Motor neuron (in vitro differentiated cells): Measurements from ENCODE around the gene BTG2. TPM values are rescaled to one million over a fixed set of nuclear protein-coding genes. Genes with fewer than 3 reads are reported as not detected.

Experiments
- ATAC-seq, 8 experiments: fragments of 200-7000 bp; cut with Tn5 transposase; replicated peaks in 6 of 8; 2 replicates each; pipeline ENCODE4 v1.8.0; 2021; ENCODE audit warnings: mild to moderate bottlenecking in 8 of 8, moderate library complexity in 8 of 8
- H3K27ac ChIP-seq, 2 donors: fragments of 250-450 bp; sonication (Bioruptor Pico); 2 replicates each; pipeline ENCODE4 v1.9.0; 2021; ENCODE audit warnings: antibody characterized with exemption in 2 of 2, mild to moderate bottlenecking in 2 of 2, moderate library complexity in 1 of 2
- H3K4me1 ChIP-seq, 2 donors: fragments of 250-450 bp; sonication (Bioruptor Pico); replicated peaks in 1 of 2; 2 replicates each; pipeline ENCODE4 v1.6.1; 2021; ENCODE audit warnings: antibody characterized with exemption in 2 of 2, mild to moderate bottlenecking in 2 of 2, moderate library complexity in 1 of 2
- H3K4me3 ChIP-seq, 5 donors: fragments of 250-450 bp; sonication (Bioruptor Pico); 2 replicates each; pipeline ENCODE4 v1.9.0; 2021; ENCODE audit warnings: antibody characterized with exemption in 5 of 5, mild to moderate bottlenecking in 5 of 5, moderate library complexity in 4 of 5
- WGBS, 10 experiments: fragments of 450-650 bp; shearing (Covaris generic); methylation state at CpG; one replicate each; pipeline ENCODE4 v1.0.0; 2022; 5-methylcytosine and 5-hydroxymethylcytosine counted together
- in situ Hi-C, 9 experiments: fragments of 400-800 bp; cut with MboI; loops; one replicate each; pipeline ENCODE4 v1.15.0; 2021; ENCODE audit warnings: low sequenced_read_pairs in 9 of 9, low pct_unique_long_range_greater_than_20kb in 2 of 9; ENCODE audit not compliant: unreplicated experiment in 9 of 9
- total RNA-seq, 8 experiments: library from RNA; unstranded; fragments of 300-600 nt; gene quantifications; 2 replicates each; pipeline versions ENCODE4 v1.2.3 to v1.2.4, GENCODE V29; 2022

Gene BTG2
- total RNA-seq, 8 experiments from 2014 or later, result 23.7 to 60.1 (median 29.4) TPM

- 38 to 67% (median 54%) methylated on average over 1 to 7 of the region's 7 CpGs; no CpG with 5 or more reads in 3 of the 10 experiments for WGBS, 10 experiments
- ATAC-seq, result peak in 1 of 8 experiments; percentile 2
- in situ Hi-C loops, result loop anchor here in 5 of 9 experiments (25.0 kb wide), 2 partner anchors 159 to 384 kb away; partner anchors contain the start of genes OPTC (in 3 of the 5) and PRELP (in 3 of the 5)
- H3K4me1 ChIP-seq, result peaks cover 31 to 38% of the 10 kb centered on the region in 2 donors
- no peak overlapping the region for H3K27ac ChIP-seq
- no peak overlapping the region for H3K4me3 ChIP-seq
Measured at GRCh38 chr1:203328714-203329122, 23.4 kb downstream of the BTG2 start.

GRCh38 chr1:203331224-203331623, 25.9 kb downstream of the BTG2 start:
- no peak overlapping the region for H3K27ac ChIP-seq
- peaks cover 7 to 14% of the 10 kb centered on the region in 2 donors for H3K4me1 ChIP-seq
- in situ Hi-C loops, result loop anchor here in 8 of 9 experiments (10.0 to 25.0 kb wide), 4 partner anchors 56 to 381 kb away; partner anchors contain the start of genes OPTC (in 3 of the 8) and PRELP (in 3 of the 8)
- ATAC-seq, result no peak
- WGBS, 10 experiments, result 56 to 100% (median 89%) methylated on average over 1 of the region's 1 CpG; no CpG with 5 or more reads in 6 of the 10 experiments
- no peak overlapping the region for H3K4me3 ChIP-seq

GRCh38 chr1:203335503-203335902, 30.2 kb downstream of the BTG2 start:
- 47 to 100% (median 84%) methylated on average over 2 to 4 of the region's 4 CpGs; no CpG with 5 or more reads in 2 of the 10 experiments for WGBS, 10 experiments
- H3K27ac ChIP-seq, result no peak overlapping the region
- in situ Hi-C loops, result loop anchor here (5.0 to 25.0 kb wide), 5 partner anchors 61 to 377 kb away; partner anchors contain the start of genes OPTC (in 3 of the 9) and PRELP (in 3 of the 9)
- no peak for ATAC-seq
- H3K4me3 ChIP-seq, result no peak overlapping the region
- peaks cover 8 to 12% of the 10 kb centered on the region in 2 donors for H3K4me1 ChIP-seq

- peaks cover 9 to 12% of the 10 kb centered on the region in 2 donors for H3K4me1 ChIP-seq
- in situ Hi-C loops, result loop anchor here (5.0 to 25.0 kb wide), 5 partner anchors 61 to 376 kb away; partner anchors contain the start of genes OPTC (in 3 of the 9) and PRELP (in 3 of the 9)
- peak in 1 of 8 experiments; percentile 22 for ATAC-seq
- 0 to 71% (median 47%) methylated on average over 1 of the region's 1 CpG; no CpG with 5 or more reads in 2 of the 10 experiments for WGBS, 10 experiments
- no peak overlapping the region for H3K4me3 ChIP-seq
- no peak overlapping the region for H3K27ac ChIP-seq
Measured at GRCh38 chr1:203336097-203336496, 30.8 kb downstream of the BTG2 start.

GRCh38 chr1:203338335-203339036, 33.2 kb downstream of the BTG2 start:
- peak; percentile 28 to 80 (median 36) for ATAC-seq
- Histone ChIP-seq H3K4me1 (peaks cover 12 to 13% of the 10 kb centered on the region in 2 donors), H3K4me3 (no peak overlapping the region), H3K27ac (no peak overlapping the region)
- WGBS, 10 experiments, result 17 to 100% (median 64%) methylated on average over 1 to 16 of the region's 18 CpGs
- in situ Hi-C loops, result loop anchor here (5.0 to 25.0 kb wide), 5 partner anchors 64 to 374 kb away; partner anchors contain the start of genes OPTC (in 3 of the 9) and PRELP (in 3 of the 9)

GRCh38 chr1:203340112-203340790, 34.9 kb downstream of the BTG2 start:
- peaks cover 12 to 13% of the 10 kb centered on the region in 2 donors for H3K4me1 ChIP-seq
- no peak overlapping the region for H3K27ac ChIP-seq
- WGBS, 10 experiments, result 0 to 48% (median 20%) methylated on average over 2 to 7 of the region's 7 CpGs; no CpG with 5 or more reads in 1 of the 10 experiments
- ATAC-seq, result peak; percentile 66 to 95 (median 90)
- H3K4me3 ChIP-seq, result no peak overlapping the region
- in situ Hi-C loops, result loop anchor here in 7 of 9 experiments (10.0 to 25.0 kb wide), 3 partner anchors 145 to 372 kb away; partner anchors contain the start of genes OPTC (in 3 of the 7) and PRELP (in 3 of the 7)

- peak; percentile 39 to 79 (median 52) for ATAC-seq
- in situ Hi-C loops, result loop anchor here in 7 of 9 experiments (10.0 to 25.0 kb wide), 3 partner anchors 142 to 370 kb away; partner anchors contain the start of genes OPTC (in 3 of the 7) and PRELP (in 3 of the 7)
- Histone ChIP-seq H3K4me3 (no peak overlapping the region), H3K4me1 (peaks cover 12 to 13% of the 10 kb centered on the region in 2 donors), H3K27ac (no peak overlapping the region)
- 0 to 77% (median 47%) methylated on average over 1 to 18 of the region's 23 CpGs; no CpG with 5 or more reads in 4 of the 10 experiments for WGBS, 10 experiments
Measured at GRCh38 chr1:203342192-203342940, 37.0 kb downstream of the BTG2 start.

GRCh38 chr1:203343956-203344754, 38.8 kb downstream of the BTG2 start:
- H3K27ac ChIP-seq, result no peak overlapping the region
- H3K4me1 ChIP-seq, result peaks cover 5 to 11% of the 10 kb centered on the region in 2 donors
- 33 to 100% (median 86%) methylated on average over 1 to 9 of the region's 9 CpGs for WGBS, 10 experiments
- in situ Hi-C loops, result loop anchor here in 7 of 9 experiments (10.0 to 25.0 kb wide), 3 partner anchors 141 to 368 kb away; partner anchors contain the start of genes OPTC (in 3 of the 7) and PRELP (in 3 of the 7)
- H3K4me3 ChIP-seq, result no peak overlapping the region
- no peak for ATAC-seq

GRCh38 chr1:203346060-203346768, 40.9 kb downstream of the BTG2 start:
- no peak overlapping the region for H3K27ac ChIP-seq
- H3K4me3 ChIP-seq, result no peak overlapping the region
- in situ Hi-C loops, result loop anchor here in 7 of 9 experiments (10.0 to 25.0 kb wide), 3 partner anchors 139 to 366 kb away; partner anchors contain the start of genes OPTC (in 3 of the 7) and PRELP (in 3 of the 7)
- WGBS, 10 experiments, result 17 to 80% (median 39%) methylated on average over 1 to 7 of the region's 7 CpGs; no CpG with 5 or more reads in 3 of the 10 experiments
- H3K4me1 ChIP-seq, result peaks cover 2 to 5% of the 10 kb centered on the region in 2 donors
- peak in 3 of 8 experiments; percentile 10 to 48 (median 21) for ATAC-seq

GRCh38 chr1:203346769-203347102, 41.4 kb downstream of the BTG2 start:
- no peak overlapping the region for H3K4me3 ChIP-seq
- 50 to 100% (median 92%) methylated on average over 2 to 3 of the region's 3 CpGs; no CpG with 5 or more reads in 5 of the 10 experiments for WGBS, 10 experiments
- peaks cover 2 to 8% of the 10 kb centered on the region in 2 donors for H3K4me1 ChIP-seq
- ATAC-seq, result no peak
- no peak overlapping the region for H3K27ac ChIP-seq
- in situ Hi-C loops, result loop anchor here in 7 of 9 experiments (10.0 to 25.0 kb wide), 3 partner anchors 138 to 366 kb away; partner anchors contain the start of genes OPTC (in 3 of the 7) and PRELP (in 3 of the 7)
